Measurements from ENCODE around the gene PROKR2. TPM values are rescaled to one million over a fixed set of nuclear protein-coding genes. Genes with fewer than 3 reads are reported as not detected.

Gene PROKR2
- polyA plus RNA-seq, 2 donors = not detected

- 18 to 33% methylated on average over 11 of the region's 11 CpGs for WGBS, 2 donors
- Histone ChIP-seq H3K36me3 (ENCODE audit: control insufficient read depth in 2 of 2, insufficient read depth in 2 of 2, low read length in 1 of 2) (no peaks in the 10 kb centered on the region), H3K27ac (ENCODE audit: low read depth in 2 of 2, low read length in 1 of 2) (no peak overlapping the region), H3K4me3 (ENCODE audit: low read depth in 1 of 2, low read length in 2 of 2) (no peak overlapping the region), H3K9me3 (ENCODE audit: control insufficient read depth in 2 of 2, insufficient read depth in 1 of 2, low read depth in 1 of 2, low read length in 1 of 2) (peaks cover 0 to 5% of the 10 kb centered on the region in 2 donors), H3K4me1 (ENCODE audit: control insufficient read depth in 2 of 2, insufficient read depth in 2 of 2, low read length in 1 of 2) (no peaks in the 10 kb centered on the region), H3K27me3 (ENCODE audit: control insufficient read depth in 1 of 2, insufficient read depth in 2 of 2, low read length in 2 of 2) (no peaks in the 10 kb centered on the region)
Measured at GRCh38 chr20:5297280-5298004, 19.3 kb downstream of the PROKR2 start.

DNA sequence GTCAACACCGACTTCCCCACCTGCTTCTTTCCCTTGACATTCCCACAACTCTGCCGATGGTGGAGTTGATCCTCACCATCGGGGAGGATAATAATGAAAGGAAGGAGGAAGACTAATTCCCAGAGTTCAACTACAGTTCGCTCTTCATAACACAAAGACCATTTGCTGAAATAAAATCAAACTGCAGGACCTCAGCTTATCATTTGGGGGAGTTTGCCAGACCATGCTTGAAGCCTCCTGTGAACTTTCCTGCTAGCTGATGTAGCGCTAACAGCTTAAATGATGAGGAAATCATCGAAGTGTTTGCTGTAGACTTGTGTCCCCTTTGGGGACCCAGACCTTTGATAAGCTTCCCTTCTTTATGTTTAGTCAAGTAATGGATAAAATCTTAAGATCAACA, 26.2 kb downstream of the PROKR2 start:
- Histone ChIP-seq H3K36me3 (ENCODE audit: control insufficient read depth in 2 of 2, insufficient read depth in 2 of 2, low read length in 1 of 2) (no peaks in the 10 kb centered on the region), H3K27me3 (ENCODE audit: control insufficient read depth in 1 of 2, insufficient read depth in 2 of 2, low read length in 2 of 2) (no peaks in the 10 kb centered on the region), H3K9me3 (ENCODE audit: control insufficient read depth in 2 of 2, insufficient read depth in 1 of 2, low read depth in 1 of 2, low read length in 1 of 2) (no peaks in the 10 kb centered on the region), H3K4me3 (ENCODE audit: low read depth in 1 of 2, low read length in 2 of 2) (no peak overlapping the region), H3K4me1 (ENCODE audit: control insufficient read depth in 2 of 2, insufficient read depth in 2 of 2, low read length in 1 of 2) (no peaks in the 10 kb centered on the region), H3K27ac (ENCODE audit: low read depth in 2 of 2, low read length in 1 of 2) (no peak overlapping the region)
- 81 to 84% methylated on average over 6 of the region's 6 CpGs for WGBS, 2 donors

DNA sequence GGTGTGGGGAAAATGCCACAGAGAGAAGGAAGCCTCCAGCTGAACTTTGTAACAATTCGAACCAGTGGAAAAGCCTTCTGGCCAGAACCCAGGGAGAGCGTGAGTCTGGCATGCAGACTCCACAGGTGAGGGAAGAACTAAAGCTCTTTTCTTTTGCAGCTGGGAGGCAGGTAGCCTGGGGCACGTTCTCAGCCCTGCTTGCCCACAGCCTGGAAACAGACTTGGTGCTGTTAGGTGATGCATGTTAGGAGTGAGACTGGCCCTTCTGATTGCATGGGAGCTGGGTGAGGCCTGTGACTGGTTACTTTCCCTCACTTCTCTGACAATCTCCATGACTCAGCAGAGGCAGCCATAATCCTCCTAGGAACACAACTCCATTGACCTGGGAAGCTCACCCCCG, 34.2 kb downstream of the PROKR2 start:
- no peaks in the 10 kb centered on the region for H3K36me3 ChIP-seq (ENCODE audit: control insufficient read depth in 2 of 2, insufficient read depth in 2 of 2, low read length in 1 of 2)
- no peaks in the 10 kb centered on the region for H3K27me3 ChIP-seq (ENCODE audit: control insufficient read depth in 1 of 2, insufficient read depth in 2 of 2, low read length in 2 of 2)
- no peaks in the 10 kb centered on the region for H3K9me3 ChIP-seq (ENCODE audit: control insufficient read depth in 2 of 2, insufficient read depth in 1 of 2, low read depth in 1 of 2, low read length in 1 of 2)
- H3K27ac ChIP-seq (ENCODE audit: low read depth in 2 of 2, low read length in 1 of 2) = no peak overlapping the region
- H3K4me1 ChIP-seq (ENCODE audit: control insufficient read depth in 2 of 2, insufficient read depth in 2 of 2, low read length in 1 of 2) = no peaks in the 10 kb centered on the region
- WGBS, 2 donors = 44 to 55% methylated on average over 4 of the region's 4 CpGs
- H3K4me3 ChIP-seq (ENCODE audit: low read depth in 1 of 2, low read length in 2 of 2) = no peak overlapping the region

DNA sequence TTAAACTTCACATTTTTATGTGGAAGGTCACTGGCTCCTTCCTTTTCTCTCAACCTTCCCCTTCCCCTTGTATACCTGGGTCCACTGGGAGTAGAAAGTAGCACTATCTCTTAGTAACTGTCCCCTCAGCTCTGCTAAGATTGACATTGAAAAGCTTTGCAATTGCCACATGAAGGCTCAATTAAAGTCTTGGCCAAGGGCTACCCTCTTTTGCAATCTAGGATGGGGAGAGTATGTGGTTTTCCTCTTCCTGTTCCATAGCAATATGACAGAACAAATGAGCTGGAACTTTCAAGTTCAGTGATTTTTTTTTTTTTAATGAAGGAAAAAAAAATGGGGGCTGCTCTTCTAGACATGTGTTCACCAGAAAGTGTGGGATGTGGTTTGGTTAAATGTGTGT, 37.1 kb downstream of the PROKR2 start:
- H3K4me1 ChIP-seq (ENCODE audit: control insufficient read depth in 2 of 2, insufficient read depth in 2 of 2, low read length in 1 of 2) = no peaks in the 10 kb centered on the region
- H3K27ac ChIP-seq (ENCODE audit: low read depth in 2 of 2, low read length in 1 of 2) = no peak overlapping the region
- H3K9me3 ChIP-seq (ENCODE audit: control insufficient read depth in 2 of 2, insufficient read depth in 1 of 2, low read depth in 1 of 2, low read length in 1 of 2) = no peaks in the 10 kb centered on the region
- H3K27me3 ChIP-seq (ENCODE audit: control insufficient read depth in 1 of 2, insufficient read depth in 2 of 2, low read length in 2 of 2) = no peaks in the 10 kb centered on the region
- no peaks in the 10 kb centered on the region for H3K36me3 ChIP-seq (ENCODE audit: control insufficient read depth in 2 of 2, insufficient read depth in 2 of 2, low read length in 1 of 2)
- no peak overlapping the region for H3K4me3 ChIP-seq (ENCODE audit: low read depth in 1 of 2, low read length in 2 of 2)

GRCh38 chr20:5272268-5272667, 44.5 kb downstream of the PROKR2 start:
- H3K4me1 ChIP-seq (ENCODE audit: control insufficient read depth in 2 of 2, insufficient read depth in 2 of 2, low read length in 1 of 2) = peaks cover 0 to 2% of the 10 kb centered on the region in 2 donors
- no peak overlapping the region for H3K27ac ChIP-seq (ENCODE audit: low read depth in 2 of 2, low read length in 1 of 2)
- H3K9me3 ChIP-seq (ENCODE audit: control insufficient read depth in 2 of 2, insufficient read depth in 1 of 2, low read depth in 1 of 2, low read length in 1 of 2) = no peaks in the 10 kb centered on the region
- WGBS, 2 donors = 77 to 80% methylated on average over 4 of the region's 4 CpGs
- no peaks in the 10 kb centered on the region for H3K36me3 ChIP-seq (ENCODE audit: control insufficient read depth in 2 of 2, insufficient read depth in 2 of 2, low read length in 1 of 2)
- H3K4me3 ChIP-seq (ENCODE audit: low read depth in 1 of 2, low read length in 2 of 2) = no peak overlapping the region
- H3K27me3 ChIP-seq (ENCODE audit: control insufficient read depth in 1 of 2, insufficient read depth in 2 of 2, low read length in 2 of 2) = no peaks in the 10 kb centered on the region

DNA sequence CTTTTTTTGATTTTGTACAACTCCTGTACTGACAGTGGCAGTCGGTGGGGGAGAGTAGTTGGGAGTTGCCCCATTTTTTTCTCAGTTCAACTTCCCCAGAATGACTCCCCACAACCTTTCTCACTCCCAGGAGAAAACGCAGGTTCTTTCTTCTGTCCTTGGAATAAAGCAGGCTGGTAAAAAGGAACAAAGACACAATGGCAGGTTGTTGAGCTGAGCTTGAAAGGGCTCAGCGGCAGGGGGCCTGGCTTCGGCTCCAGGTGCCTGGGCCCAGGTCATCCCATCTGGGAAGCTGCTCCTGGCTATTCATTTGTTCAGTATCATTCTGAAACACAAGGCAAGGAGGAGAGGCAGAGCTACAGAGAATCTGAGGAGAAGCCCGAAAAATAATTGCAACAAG, 46.2 kb downstream of the PROKR2 start:
- no peaks in the 10 kb centered on the region for H3K36me3 ChIP-seq (ENCODE audit: control insufficient read depth in 2 of 2, insufficient read depth in 2 of 2, low read length in 1 of 2)
- H3K27me3 ChIP-seq (ENCODE audit: control insufficient read depth in 1 of 2, insufficient read depth in 2 of 2, low read length in 2 of 2) = no peaks in the 10 kb centered on the region
- no peaks in the 10 kb centered on the region for H3K9me3 ChIP-seq (ENCODE audit: control insufficient read depth in 2 of 2, insufficient read depth in 1 of 2, low read depth in 1 of 2, low read length in 1 of 2)
- WGBS, 2 donors = 56 to 63% methylated on average over 5 of the region's 5 CpGs
- peaks cover 0 to 2% of the 10 kb centered on the region in 2 donors for H3K4me1 ChIP-seq (ENCODE audit: control insufficient read depth in 2 of 2, insufficient read depth in 2 of 2, low read length in 1 of 2)
- H3K4me3 ChIP-seq (ENCODE audit: low read depth in 1 of 2, low read length in 2 of 2) = no peak overlapping the region
- H3K27ac ChIP-seq (ENCODE audit: low read depth in 2 of 2, low read length in 1 of 2) = no peak overlapping the region

DNA sequence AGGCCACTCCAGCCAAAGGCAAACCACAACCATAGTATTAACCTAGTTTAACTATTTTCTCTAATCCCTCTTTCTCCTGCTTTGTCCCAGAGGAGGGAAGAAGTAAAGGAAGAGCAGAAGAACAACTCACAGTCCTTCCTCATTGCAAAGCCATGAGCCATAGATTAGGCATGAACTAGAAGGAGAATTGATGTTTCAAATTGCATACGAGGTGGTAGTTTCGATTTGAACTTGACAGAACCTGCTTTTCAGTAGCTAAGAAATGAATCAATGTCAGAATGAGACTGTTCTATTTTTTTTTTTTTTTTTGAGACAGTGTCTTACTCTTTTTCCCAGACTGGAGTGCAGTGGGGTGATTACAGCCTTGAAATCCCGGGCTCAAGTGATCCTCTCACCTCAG, 48.3 kb downstream of the PROKR2 start:
- Histone ChIP-seq H3K27me3 (ENCODE audit: control insufficient read depth in 1 of 2, insufficient read depth in 2 of 2, low read length in 2 of 2) (no peaks in the 10 kb centered on the region), H3K4me3 (ENCODE audit: low read depth in 1 of 2, low read length in 2 of 2) (no peak overlapping the region), H3K4me1 (ENCODE audit: control insufficient read depth in 2 of 2, insufficient read depth in 2 of 2, low read length in 1 of 2) (peaks cover 0 to 2% of the 10 kb centered on the region in 2 donors), H3K36me3 (ENCODE audit: control insufficient read depth in 2 of 2, insufficient read depth in 2 of 2, low read length in 1 of 2) (no peaks in the 10 kb centered on the region), H3K27ac (ENCODE audit: low read depth in 2 of 2, low read length in 1 of 2) (no peak overlapping the region), H3K9me3 (ENCODE audit: control insufficient read depth in 2 of 2, insufficient read depth in 1 of 2, low read depth in 1 of 2, low read length in 1 of 2) (no peaks in the 10 kb centered on the region)
- WGBS, 2 donors = 51 to 53% methylated on average over 3 of the region's 3 CpGs

DNA sequence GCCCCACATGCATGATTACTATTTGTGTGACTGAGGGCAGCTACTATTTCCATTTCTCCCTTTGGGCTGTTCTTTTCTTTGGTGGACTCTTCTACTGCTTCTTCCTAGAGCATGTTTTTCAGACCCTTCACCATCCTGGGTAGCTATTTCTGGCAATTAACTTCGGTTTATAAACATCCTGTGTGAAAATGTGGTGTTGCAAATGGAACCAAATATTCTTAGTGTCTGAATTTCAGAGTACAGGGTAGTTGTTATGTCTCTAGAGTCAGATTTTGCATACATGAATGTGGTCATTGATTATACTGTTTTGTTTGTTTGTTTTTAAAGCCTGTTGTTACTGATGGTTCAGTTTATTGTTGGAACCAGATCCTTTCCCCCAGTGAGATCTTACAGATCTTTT, 49.7 kb downstream of the PROKR2 start:
- Histone ChIP-seq H3K4me3 (ENCODE audit: low read depth in 1 of 2, low read length in 2 of 2) (no peak overlapping the region), H3K9me3 (ENCODE audit: control insufficient read depth in 2 of 2, insufficient read depth in 1 of 2, low read depth in 1 of 2, low read length in 1 of 2) (no peaks in the 10 kb centered on the region), H3K27me3 (ENCODE audit: control insufficient read depth in 1 of 2, insufficient read depth in 2 of 2, low read length in 2 of 2) (no peaks in the 10 kb centered on the region), H3K27ac (ENCODE audit: low read depth in 2 of 2, low read length in 1 of 2) (no peak overlapping the region), H3K4me1 (ENCODE audit: control insufficient read depth in 2 of 2, insufficient read depth in 2 of 2, low read length in 1 of 2) (peaks cover 0 to 2% of the 10 kb centered on the region in 2 donors), H3K36me3 (ENCODE audit: control insufficient read depth in 2 of 2, insufficient read depth in 2 of 2, low read length in 1 of 2) (no peaks in the 10 kb centered on the region)
- 45 to 46% methylated on average over 1 of the region's 1 CpG for WGBS, 2 donors

Measured in esophagus (tissue), 2 donors.